Esophagus squamous epithelium (tissue), 4 donors: ENCODE results near the gene DRD3.

Experiments used
- POLR2A ChIP-seq, 4 donors: fragments of 450-650 bp; IDR thresholded peaks; one replicate each; pipeline ENCODE4 v1.6.1; 2017; ENCODE audit warnings: antibody characterized with exemption in 4 of 4, mild to moderate bottlenecking in 4 of 4, moderate library complexity in 3 of 4
- TF ChIP-seq, protein P1 (sequence below), 6 experiments: fragments of 450-650 bp in 4 of 6; fragments of 200-600 bp in 2 of 6; sonication (generic) in 2 of 6; IDR thresholded peaks; one replicate each; pipeline ENCODE4 v1.5.1; 2016 to 2019; ENCODE audit warnings: antibody characterized with exemption in 6 of 6, mild to moderate bottlenecking in 4 of 6, moderate library complexity in 4 of 6

DNA sequence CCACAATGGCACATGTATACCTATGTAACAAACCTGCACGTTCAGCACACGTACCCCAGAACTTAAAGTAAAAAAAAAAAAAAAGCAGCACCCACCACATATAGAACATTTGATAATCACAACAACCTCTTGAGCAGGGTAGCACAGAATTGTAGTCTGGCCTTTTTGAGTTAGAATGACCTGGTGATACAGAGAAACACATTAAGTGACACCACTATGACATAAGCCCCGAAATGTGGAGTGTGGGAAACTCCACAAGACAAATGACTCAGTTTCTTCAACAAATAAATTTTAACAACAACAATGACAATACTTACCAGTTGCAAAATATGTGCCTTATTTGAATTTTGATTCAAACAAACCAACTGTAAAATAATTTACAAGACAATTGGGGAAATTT is 46.4 kb downstream of the DRD3 start:
- TF ChIP-seq, protein P1, sequence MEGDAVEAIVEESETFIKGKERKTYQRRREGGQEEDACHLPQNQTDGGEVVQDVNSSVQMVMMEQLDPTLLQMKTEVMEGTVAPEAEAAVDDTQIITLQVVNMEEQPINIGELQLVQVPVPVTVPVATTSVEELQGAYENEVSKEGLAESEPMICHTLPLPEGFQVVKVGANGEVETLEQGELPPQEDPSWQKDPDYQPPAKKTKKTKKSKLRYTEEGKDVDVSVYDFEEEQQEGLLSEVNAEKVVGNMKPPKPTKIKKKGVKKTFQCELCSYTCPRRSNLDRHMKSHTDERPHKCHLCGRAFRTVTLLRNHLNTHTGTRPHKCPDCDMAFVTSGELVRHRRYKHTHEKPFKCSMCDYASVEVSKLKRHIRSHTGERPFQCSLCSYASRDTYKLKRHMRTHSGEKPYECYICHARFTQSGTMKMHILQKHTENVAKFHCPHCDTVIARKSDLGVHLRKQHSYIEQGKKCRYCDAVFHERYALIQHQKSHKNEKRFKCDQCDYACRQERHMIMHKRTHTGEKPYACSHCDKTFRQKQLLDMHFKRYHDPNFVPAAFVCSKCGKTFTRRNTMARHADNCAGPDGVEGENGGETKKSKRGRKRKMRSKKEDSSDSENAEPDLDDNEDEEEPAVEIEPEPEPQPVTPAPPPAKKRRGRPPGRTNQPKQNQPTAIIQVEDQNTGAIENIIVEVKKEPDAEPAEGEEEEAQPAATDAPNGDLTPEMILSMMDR (IDR thresholded peaks at IDR 0.05), result no peak
- no peak for TF ChIP-seq POLR2A (IDR thresholded peaks at IDR 0.05)
